ENCODE data around the gene ASXL3.

The ASXL3 gene

GRCh38 chr18:33538418-33539042 lies 39.5 kb upstream of the ASXL3 start:
- no peak for TF ChIP-seq POLR2AphosphoS5 (IDR thresholded peaks at IDR 0.05; ENCODE audit: low read depth)
- TF ChIP-seq CTCF (IDR thresholded peaks at IDR 0.05; ENCODE audit: insufficient read depth, low read length): no peak
- no peak for TF ChIP-seq SPI1 (IDR thresholded peaks at IDR 0.05; ENCODE audit: borderline replicate concordance, low read depth)
- TF ChIP-seq GABPA (IDR thresholded peaks at IDR 0.05; ENCODE audit: low read depth): no peak
- no peak for TF ChIP-seq REST (IDR thresholded peaks at IDR 0.05; ENCODE audit: insufficient replicate concordance, low read depth)
- Histone ChIP-seq H3K4me3 (replicated peaks; ENCODE audit: insufficient read depth, low read length) (no peak overlapping the region), H3K27ac (replicated peaks) (no peak overlapping the region), H3K27me3 (ENCODE audit: insufficient read depth, poor library complexity, severe bottlenecking) (no peaks in the 10 kb centered on the region)
- DNase-seq (ENCODE audit: low read depth in 1 of 2, low spot score in 1 of 2): no peak

GRCh38 chr18:33540392-33540791 lies 37.6 kb upstream of the ASXL3 start:
- no peak for TF ChIP-seq GABPA (IDR thresholded peaks at IDR 0.05; ENCODE audit: low read depth)
- no peak for TF ChIP-seq SPI1 (IDR thresholded peaks at IDR 0.05; ENCODE audit: borderline replicate concordance, low read depth)
- no peak for TF ChIP-seq POLR2AphosphoS5 (IDR thresholded peaks at IDR 0.05; ENCODE audit: low read depth)
- TF ChIP-seq CTCF (IDR thresholded peaks at IDR 0.05; ENCODE audit: insufficient read depth, low read length): no peak
- TF ChIP-seq REST (IDR thresholded peaks at IDR 0.05; ENCODE audit: insufficient replicate concordance, low read depth): no peak
- no peak overlapping the region for H3K27ac ChIP-seq (replicated peaks)
- no peak overlapping the region for H3K4me3 ChIP-seq (replicated peaks; ENCODE audit: insufficient read depth, low read length)

GRCh38 chr18:33541316-33541715 lies 36.7 kb upstream of the ASXL3 start:
- TF ChIP-seq REST (IDR thresholded peaks at IDR 0.05; ENCODE audit: insufficient replicate concordance, low read depth) (no peak), SPI1 (IDR thresholded peaks at IDR 0.05; ENCODE audit: borderline replicate concordance, low read depth) (peak; percentile 82)
- no peak for DNase-seq (ENCODE audit: low read depth in 1 of 2, low spot score in 1 of 2)

More at GRCh38 chr18:33540392-33540791, 37.6 kb upstream of the ASXL3 start:
- no peaks in the 10 kb centered on the region for H3K27me3 ChIP-seq (ENCODE audit: insufficient read depth, poor library complexity, severe bottlenecking)
- DNase-seq (ENCODE audit: low read depth in 1 of 2, low spot score in 1 of 2): no peak

More at GRCh38 chr18:33541316-33541715, 36.7 kb upstream of the ASXL3 start:
- Histone ChIP-seq H3K4me3 (replicated peaks; ENCODE audit: insufficient read depth, low read length) (no peak overlapping the region), H3K27ac (replicated peaks) (no peak overlapping the region), H3K27me3 (ENCODE audit: insufficient read depth, poor library complexity, severe bottlenecking) (no peaks in the 10 kb centered on the region)
